ENCODE measurements around the gene PCLO.
A peak's percentile ranks its signal among the peaks of the same experiment; 100 is the strongest.

PCLO gene

GRCh38 chr7:83162402-83163256 lies at the start of gene PCLO:
TSS of gene PCLO (minus strand) at chr7:83162884. CDS start at chr7:83162592, 292 bp downstream.
- DNase-seq (ENCODE audit: low read depth in 2 of 2, low spot score in 1 of 2) = peak in 1 of 2 donors; percentile 4

GRCh38 chr7:83211685-83212084 lies 49.0 kb upstream of the PCLO start:
- DNase-seq (ENCODE audit: low read depth in 2 of 2, low spot score in 1 of 2) = no peak

- no peak for DNase-seq (ENCODE audit: low read depth in 2 of 2, low spot score in 1 of 2)
These were observed 47.8 kb upstream of the PCLO start for GRCh38 chr7:83210479-83210878.

GRCh38 chr7:83204715-83205114 lies 42.0 kb upstream of the PCLO start:
- DNase-seq (ENCODE audit: low read depth in 2 of 2, low spot score in 1 of 2) = no peak

DNA sequence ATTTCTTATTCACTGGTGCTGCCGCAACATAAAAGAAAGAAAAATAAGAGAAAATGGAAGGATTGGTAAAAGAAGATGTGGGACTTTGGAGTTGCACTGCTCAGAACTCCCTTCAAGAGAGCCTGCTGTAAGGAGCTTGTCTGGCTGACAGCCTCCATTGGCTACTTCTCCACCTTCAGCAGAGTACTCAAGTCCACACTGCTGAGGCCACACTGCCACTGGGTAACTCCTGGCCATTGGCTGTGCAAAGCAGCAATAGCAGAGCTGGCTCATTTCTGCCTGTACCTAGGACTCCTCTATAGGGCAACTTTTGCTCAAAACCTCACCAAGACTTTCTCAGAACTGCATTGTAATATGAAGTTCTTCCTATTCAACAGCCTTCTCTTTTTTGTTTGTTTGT lies 38.7 kb upstream of the PCLO start:
- no peak for DNase-seq (ENCODE audit: low read depth in 2 of 2, low spot score in 1 of 2)

DNA sequence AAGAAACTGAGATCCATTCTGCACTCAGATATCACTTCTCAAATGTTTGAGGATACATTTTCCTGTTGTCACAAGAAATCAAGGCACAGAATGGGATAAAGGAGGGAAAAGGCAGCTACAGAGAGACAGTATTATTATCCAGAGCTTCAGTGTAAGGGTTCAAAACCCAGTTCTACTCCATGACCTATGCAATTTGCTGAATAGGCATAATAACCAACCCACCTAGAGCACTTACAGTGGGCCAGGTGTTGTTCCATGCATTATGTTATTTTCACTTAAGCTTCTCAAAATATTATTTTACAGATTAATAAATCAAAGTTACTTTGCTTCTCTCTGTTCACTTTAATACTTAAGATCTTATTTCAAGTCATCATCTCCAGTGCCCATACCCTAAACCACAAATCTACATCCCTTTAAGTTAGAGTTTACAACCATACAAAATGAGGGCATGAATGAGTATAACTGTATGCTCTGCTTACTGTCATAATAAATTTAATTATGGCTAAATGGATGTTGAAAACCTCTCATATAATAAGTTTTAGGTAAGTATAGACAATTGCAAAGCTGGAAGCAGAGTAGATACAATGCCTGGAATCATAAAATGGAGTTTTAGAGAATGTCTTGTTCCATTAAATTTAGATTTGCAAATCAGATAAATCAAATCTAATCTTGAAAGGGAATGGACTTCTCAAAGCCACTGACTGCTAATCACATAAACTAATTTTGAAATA lies 28.1 kb upstream of the PCLO start:
- DNase-seq (ENCODE audit: low read depth in 2 of 2, low spot score in 1 of 2) = no peak

DNA sequence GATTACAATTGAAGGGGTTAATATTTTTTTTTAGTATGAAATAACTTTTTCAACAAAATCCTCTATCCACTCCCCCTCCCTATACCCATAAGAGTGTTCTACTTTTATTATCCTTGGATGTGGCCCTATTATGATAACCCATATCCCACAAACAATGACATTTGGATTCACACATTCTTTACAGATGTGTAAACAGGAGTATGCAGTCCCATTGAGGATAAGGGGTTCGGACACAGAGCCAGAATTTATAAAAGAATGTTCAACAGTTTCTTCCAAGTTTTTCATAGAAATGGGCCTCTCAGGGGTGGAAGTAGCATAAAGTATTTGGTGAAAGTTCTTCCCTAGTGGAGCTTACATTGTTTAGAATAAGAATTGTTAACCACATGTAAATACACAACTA lies 16.1 kb upstream of the PCLO start:
- no peak for DNase-seq (ENCODE audit: low read depth in 2 of 2, low spot score in 1 of 2)

DNA sequence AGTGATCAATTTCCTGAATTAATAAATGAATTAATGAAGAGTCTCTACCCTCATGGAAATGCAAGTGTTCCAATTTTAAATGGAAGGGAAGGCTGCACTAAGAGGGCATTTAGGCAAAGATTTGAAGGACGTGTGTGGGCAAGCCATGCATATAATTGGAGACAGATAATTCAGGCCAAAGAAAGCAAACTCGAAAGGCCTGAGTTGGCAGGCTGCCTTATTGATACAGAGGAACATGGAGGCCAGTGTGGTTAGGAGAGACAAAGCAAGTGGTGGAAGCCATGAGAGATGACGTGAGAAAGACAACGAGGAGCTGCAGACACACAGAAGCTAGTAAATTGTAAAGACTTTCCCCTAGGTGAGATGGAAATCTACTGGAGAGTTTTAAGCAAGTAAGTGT lies 15.4 kb upstream of the PCLO start:
- DNase-seq (ENCODE audit: low read depth in 2 of 2, low spot score in 1 of 2) = no peak

DNA sequence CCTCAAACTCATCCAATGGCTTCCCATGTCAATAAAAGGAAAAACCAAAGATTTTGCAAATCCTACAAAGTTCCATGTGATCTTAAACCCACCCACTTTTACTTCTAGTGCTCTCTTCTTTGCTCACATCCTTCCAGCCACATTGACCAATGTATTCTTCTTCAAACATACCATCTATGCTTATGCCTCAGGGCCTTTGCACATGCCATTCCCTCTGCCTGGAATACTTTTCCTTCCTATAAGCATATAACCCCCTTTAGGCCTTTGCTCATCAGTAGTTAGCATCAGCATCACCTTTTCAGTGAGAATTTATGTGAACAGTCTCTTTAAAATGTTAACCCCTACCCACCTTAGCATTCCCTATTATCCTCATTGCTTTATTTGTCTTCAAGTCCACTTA lies 11.0 kb upstream of the PCLO start:
- DNase-seq (ENCODE audit: low read depth in 2 of 2, low spot score in 1 of 2) = no peak

DNA sequence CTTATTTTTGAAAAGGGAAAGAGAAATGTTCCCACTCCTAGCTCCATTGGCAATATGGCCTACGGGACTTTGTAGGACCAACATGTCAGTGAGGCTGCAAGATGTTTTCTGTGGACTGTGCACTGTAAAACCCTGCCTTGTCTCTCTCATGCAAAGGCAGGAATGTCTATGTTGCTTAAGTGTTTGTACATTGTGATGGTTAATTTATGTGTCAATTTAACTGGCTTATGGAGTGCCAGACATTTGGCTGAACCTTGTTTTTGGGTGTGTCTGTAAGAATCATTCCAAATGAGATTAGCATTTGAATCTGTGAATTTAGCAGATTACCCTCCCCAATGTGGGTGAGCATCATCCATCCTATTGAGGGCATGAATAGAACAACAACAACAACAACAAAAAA lies 4.1 kb upstream of the PCLO start:
- DNase-seq (ENCODE audit: low read depth in 2 of 2, low spot score in 1 of 2) = no peak

- DNase-seq (ENCODE audit: low read depth in 2 of 2, low spot score in 1 of 2) = no peak
These were observed 734 bp downstream of the PCLO start for GRCh38 chr7:83161899-83162401.

DNA sequence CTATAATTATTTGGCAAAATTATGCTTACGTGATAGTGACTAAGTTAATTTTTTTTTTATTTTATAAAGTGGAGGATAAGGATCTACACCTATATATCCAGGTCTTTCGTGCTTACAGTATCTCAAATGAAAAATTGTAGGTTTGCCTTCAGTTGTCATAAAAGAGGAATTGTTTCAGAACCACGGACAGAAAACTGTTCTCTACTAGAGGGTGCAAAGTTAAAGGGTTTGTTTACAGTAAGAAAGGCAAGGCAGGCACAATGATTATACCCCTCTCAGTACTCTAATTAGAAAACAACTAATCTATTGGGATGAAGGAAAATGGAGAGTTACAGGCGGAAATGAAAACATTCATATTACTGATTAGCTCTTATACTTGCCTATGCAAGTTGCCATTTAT lies 1.5 kb downstream of the PCLO start:
- DNase-seq (ENCODE audit: low read depth in 2 of 2, low spot score in 1 of 2) = no peak

- DNase-seq (ENCODE audit: low read depth in 2 of 2, low spot score in 1 of 2) = no peak
These were observed 3.0 kb downstream of the PCLO start for GRCh38 chr7:83159731-83160130.

GRCh38 chr7:83156006-83156405 lies 6.7 kb downstream of the PCLO start:
- DNase-seq (ENCODE audit: low read depth in 2 of 2, low spot score in 1 of 2) = no peak

GRCh38 chr7:83155407-83155806 lies 7.3 kb downstream of the PCLO start:
- no peak for DNase-seq (ENCODE audit: low read depth in 2 of 2, low spot score in 1 of 2)

DNA sequence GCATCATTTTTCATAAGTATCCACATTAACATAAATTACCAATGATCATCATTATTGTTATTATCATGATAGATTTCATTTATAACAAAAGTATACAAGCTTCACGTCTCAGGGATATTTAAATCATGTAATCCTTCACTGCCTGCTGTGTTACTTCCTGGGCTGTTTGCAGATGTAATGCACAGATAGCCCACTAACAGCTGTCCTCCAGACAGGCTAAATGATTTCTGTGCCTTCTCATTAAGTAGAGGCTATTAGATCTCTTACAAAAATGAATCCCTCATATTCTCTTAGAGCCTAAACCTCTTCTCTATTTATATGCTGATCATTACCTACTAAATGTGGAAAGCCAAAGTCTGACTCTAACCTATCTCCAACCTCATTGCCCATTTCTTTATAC lies 9.3 kb downstream of the PCLO start:
- no peak for DNase-seq (ENCODE audit: low read depth in 2 of 2, low spot score in 1 of 2)

DNA sequence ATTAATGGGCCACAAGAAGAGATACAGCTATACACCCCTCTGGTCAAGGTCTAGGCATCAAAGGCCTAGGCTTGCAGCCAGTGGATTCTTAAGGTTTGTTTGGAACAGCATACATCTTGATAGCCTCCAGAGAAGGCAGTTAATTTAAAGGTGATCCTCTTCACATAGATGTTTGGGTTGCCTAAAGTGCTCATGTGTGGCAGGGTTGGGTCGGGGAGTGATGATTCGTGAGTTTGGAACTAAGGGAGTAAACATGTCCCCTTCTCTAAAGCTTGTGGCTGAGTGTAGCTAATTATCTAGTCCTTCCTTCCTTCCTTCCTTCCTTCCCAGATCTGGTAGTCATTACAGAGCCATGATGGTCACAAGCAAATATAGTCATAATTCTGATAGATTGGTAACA lies 12.4 kb downstream of the PCLO start:
- no peak for DNase-seq (ENCODE audit: low read depth in 2 of 2, low spot score in 1 of 2)

- no peak for DNase-seq (ENCODE audit: low read depth in 2 of 2, low spot score in 1 of 2)
These were observed 13.2 kb downstream of the PCLO start for GRCh38 chr7:83149466-83149865.

DNA sequence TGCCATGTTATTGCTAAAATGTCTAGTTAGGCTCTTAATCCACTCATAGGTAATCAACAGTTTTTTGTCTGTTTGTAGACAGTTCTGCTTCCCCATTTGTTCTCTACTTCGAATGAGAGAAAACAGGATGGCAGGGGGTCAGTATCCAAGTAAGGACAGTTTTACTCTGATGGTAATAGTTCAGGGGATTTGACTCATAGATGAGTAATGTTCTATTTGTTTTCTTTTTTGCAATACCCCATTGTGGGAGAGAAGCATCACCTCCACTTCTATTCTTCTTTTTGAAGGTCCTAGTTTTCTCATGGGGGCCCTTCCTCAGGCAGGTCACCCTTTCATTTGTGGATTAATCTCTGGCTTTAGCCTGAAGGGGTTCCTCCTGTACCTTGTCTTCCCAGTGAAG lies 13.9 kb downstream of the PCLO start:
- no peak for DNase-seq (ENCODE audit: low read depth in 2 of 2, low spot score in 1 of 2)

DNA sequence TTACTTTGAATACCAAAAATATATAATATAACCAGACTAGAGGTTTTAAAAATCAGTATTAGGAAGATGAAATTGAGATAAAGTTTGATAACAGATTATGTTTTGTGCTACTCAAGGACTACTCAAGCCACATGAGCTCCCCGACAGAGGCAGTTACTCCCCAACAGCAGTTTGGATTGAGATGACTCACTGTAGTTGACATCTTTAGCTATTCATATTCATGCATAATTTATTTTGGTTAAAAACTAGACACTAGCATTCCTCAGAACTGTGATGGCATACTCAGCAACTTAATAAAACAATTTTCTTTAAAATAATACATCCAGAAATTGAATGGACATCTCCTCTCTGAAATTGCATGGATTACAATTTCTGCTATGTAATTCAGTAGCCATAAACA lies 19.6 kb downstream of the PCLO start:
- DNase-seq (ENCODE audit: low read depth in 2 of 2, low spot score in 1 of 2) = no peak

- no peak for DNase-seq (ENCODE audit: low read depth in 2 of 2, low spot score in 1 of 2)
These were observed 20.3 kb downstream of the PCLO start for GRCh38 chr7:83142365-83142764.

- no peak for DNase-seq (ENCODE audit: low read depth in 2 of 2, low spot score in 1 of 2)
These were observed 20.8 kb downstream of the PCLO start for GRCh38 chr7:83141927-83142326.
